CD14-positive monocyte (primary cell): Measurements from ENCODE around the gene INPPL1. TPM values are rescaled to one million over a fixed set of nuclear protein-coding genes. Genes with fewer than 3 reads are reported as not detected.

ENCODE experiments used
- DNase-seq, 3 donors: peaks; one replicate each; pipeline ENCODE4 v3.0.0-alpha.2; 2011 to 2022
- H2AFZ ChIP-seq: 2 replicates; pipeline ENCODE4 v1.6.0; 2012; ENCODE audit warnings: mild to moderate bottlenecking, low read depth, low read length, inconsistent platforms; ENCODE audit not compliant: insufficient read depth, poor library complexity, severe bottlenecking
- H3K27ac ChIP-seq, 2 donors: 1 replicate in 1 of 2; 2 replicates in 1 of 2; pipeline ENCODE4 v1.5.1; 2012 to 2013; ENCODE audit warnings: low read length in 2 of 2, control low read depth in 1 of 2, inconsistent platforms in 1 of 2, low read depth in 1 of 2, mild to moderate bottlenecking in 1 of 2
- H3K27me3 ChIP-seq, 2 donors: one replicate each; pipeline versions ENCODE4 v1.6.0 to v1.6.1; 2011 to 2013; ENCODE audit warnings: low read length in 2 of 2; ENCODE audit not compliant: control insufficient read depth in 2 of 2, insufficient read depth in 2 of 2
- H3K36me3 ChIP-seq, 2 donors: replicated peaks in 1 of 2; 1 replicate in 1 of 2; 2 replicates in 1 of 2; pipeline versions ENCODE4 v1.5.1 to v1.6.1; 2012 to 2013; ENCODE audit warnings: low read length in 2 of 2, control low read depth in 1 of 2, inconsistent platforms in 1 of 2, mild to moderate bottlenecking in 1 of 2; ENCODE audit not compliant: insufficient read depth in 2 of 2, control insufficient read depth in 1 of 2
- H3K4me1 ChIP-seq, 2 donors: 1 replicate in 1 of 2; 2 replicates in 1 of 2; pipeline versions ENCODE4 v1.5.1 to v1.6.1; 2012 to 2013; ENCODE audit warnings: low read length in 2 of 2, control low read depth in 1 of 2, inconsistent platforms in 1 of 2, mild to moderate bottlenecking in 1 of 2, moderate library complexity in 1 of 2; ENCODE audit not compliant: insufficient read depth in 2 of 2, control insufficient read depth in 1 of 2
- H3K4me2 ChIP-seq: replicated peaks from 2 replicates; pipeline ENCODE3; 2012; ENCODE audit warnings: low read length, moderate library complexity, mild to moderate bottlenecking; ENCODE audit not compliant: poor library complexity, severe bottlenecking; ENCODE audit errors: extremely low read depth
- H3K4me3 ChIP-seq, 3 experiments: fragments of 200-600 bp in 1 of 3; sonication (generic) in 1 of 3; replicated peaks in 1 of 3; 1 replicate in 2 of 3; 2 replicates in 1 of 3; pipeline ENCODE4 v1.5.1; 2011 to 2013; ENCODE audit warnings: low read length in 3 of 3, mild to moderate bottlenecking in 3 of 3, control low read depth in 2 of 3, low read depth in 2 of 3, inconsistent platforms in 1 of 3, moderate library complexity in 1 of 3
- H3K79me2 ChIP-seq: 2 replicates; pipeline ENCODE4 v1.6.0; 2012; ENCODE audit warnings: mild to moderate bottlenecking, control low read depth, inconsistent platforms, low read length, moderate library complexity; ENCODE audit not compliant: insufficient read depth
- H3K9ac ChIP-seq: 2 replicates; pipeline ENCODE4 v1.6.0; 2017; ENCODE audit warnings: low read length, mild to moderate bottlenecking; ENCODE audit not compliant: insufficient read depth, poor library complexity, severe bottlenecking
- H3K9me3 ChIP-seq, 2 donors: replicated peaks in 1 of 2; 1 replicate in 1 of 2; 2 replicates in 1 of 2; pipeline versions ENCODE4 v1.5.1 to v1.6.1; 2012 to 2013; ENCODE audit warnings: low read length in 2 of 2, control low read depth in 1 of 2; ENCODE audit not compliant: control insufficient read depth in 1 of 2, insufficient read depth in 1 of 2
- H4K20me1 ChIP-seq: 2 replicates; pipeline ENCODE4 v1.6.0; 2012; ENCODE audit warnings: mild to moderate bottlenecking, low read length, control low read depth, moderate library complexity; ENCODE audit not compliant: insufficient read depth
- H3K27ac Mint-ChIP-seq, 7 donors: one replicate each; pipeline ENCODE4 v1.8.0; 2020; ENCODE audit warnings: mild to moderate bottlenecking in 7 of 7, mixed read lengths in 7 of 7, moderate library complexity in 6 of 7, inconsistent platforms in 2 of 7
- H3K27me3 Mint-ChIP-seq, 3 donors: one replicate each; pipeline ENCODE4 v1.8.0; 2021 to 2022; ENCODE audit warnings: low read depth in 3 of 3, mild to moderate bottlenecking in 3 of 3, mixed read lengths in 3 of 3, moderate library complexity in 3 of 3, inconsistent platforms in 1 of 3
- H3K36me3 Mint-ChIP-seq, 2 donors: one replicate each; pipeline ENCODE4 v1.8.0; 2020; ENCODE audit warnings: mixed read lengths in 2 of 2, inconsistent platforms in 1 of 2, mild to moderate bottlenecking in 1 of 2
- H3K4me1 Mint-ChIP-seq: one replicate; pipeline ENCODE4 v1.8.0; 2020; ENCODE audit warnings: mild to moderate bottlenecking, mixed read lengths
- H3K4me3 Mint-ChIP-seq, 2 donors: one replicate each; pipeline ENCODE4 v1.8.0; 2020; ENCODE audit warnings: mild to moderate bottlenecking in 2 of 2, mixed read lengths in 2 of 2, moderate library complexity in 1 of 2
- H3K9me3 Mint-ChIP-seq, 7 donors: one replicate each; pipeline ENCODE4 v1.8.0; 2020 to 2022; ENCODE audit warnings: mixed read lengths in 7 of 7, mild to moderate bottlenecking in 6 of 7, moderate library complexity in 6 of 7, inconsistent platforms in 2 of 7
- CTCF ChIP-seq: fragments of 200-600 bp; IDR thresholded peaks from one replicate; pipeline ENCODE4 v1.8.0; 2022; ENCODE audit warnings: antibody characterized with exemption, mild to moderate bottlenecking
- WGBS: methylation state at CpG from one replicate; pipeline ENCODE4 v1.1.5; 2013; ENCODE audit warnings: missing lambda C conversion rate; ENCODE audit not compliant: insufficient coverage; 5-methylcytosine and 5-hydroxymethylcytosine counted together
- intact Hi-C, 2 donors: fragments of 100-400 bp; cut with micrococcal nuclease; formaldehyde crosslinking; loops; one replicate each; pipeline versions ENCODE4 v1.15.0 to v1.15.1; 2023
- polyA plus RNA-seq, 3 donors: library from polyadenylated mRNA; depleted of rRNA in 1 of 3; unstranded in 2 of 3; stranded (reverse) in 1 of 3; fragments of 300-500 nt in 2 of 3; fragments of >200 nt in 1 of 3; fragmentation: Illumina TruSeq in 2 of 3; gene quantifications; 1 replicate in 2 of 3; 2 replicates in 1 of 3; pipeline ENCODE4 v1.2.3, GENCODE V29; 2012 to 2021

Gene INPPL1
- polyA plus RNA-seq, 3 donors: 11.8 to 390 (median 12.6) TPM

- Mint-ChIP-seq H3K4me1 (peaks cover 33% of the 10 kb centered on the region), H3K4me3 (no peak overlapping the region), H3K27ac (peak overlapping the region in 5 of 7 donors; percentile 5 to 74 (median 65)), H3K36me3 (peaks cover 87 to 94% of the 10 kb centered on the region in 2 donors), H3K27me3 (peaks cover 15 to 19% (median 15%) of the 10 kb centered on the region in 3 donors), H3K9me3 (peaks cover 0 to 7% (median 0%) of the 10 kb centered on the region in 7 donors)
- 34% methylated on average over 3 of the region's 3 CpGs for WGBS
- Histone ChIP-seq H3K27me3 (peaks cover 0 to 13% of the 10 kb centered on the region in 2 donors), H3K79me2 (no peaks in the 10 kb centered on the region), H3K27ac (peak overlapping the region in 1 of 2 donors; percentile 21), H4K20me1 (peaks cover 100% of the 10 kb centered on the region), H3K4me1 (peaks cover 13 to 14% of the 10 kb centered on the region in 2 donors), H3K9ac (no peak overlapping the region), H3K36me3 (peaks cover 87 to 93% of the 10 kb centered on the region in 2 donors), H3K9me3 (no peaks in the 10 kb centered on the region), H3K4me3 (no peak overlapping the region), H2AFZ (no peak overlapping the region), H3K4me2 (no peak overlapping the region)
- TF ChIP-seq CTCF: no peak
- intact Hi-C loops: no loop called here
- no peak for DNase-seq
Observed at GRCh38 chr11:72234514-72234830, 9.9 kb downstream of the INPPL1 start.

DNA sequence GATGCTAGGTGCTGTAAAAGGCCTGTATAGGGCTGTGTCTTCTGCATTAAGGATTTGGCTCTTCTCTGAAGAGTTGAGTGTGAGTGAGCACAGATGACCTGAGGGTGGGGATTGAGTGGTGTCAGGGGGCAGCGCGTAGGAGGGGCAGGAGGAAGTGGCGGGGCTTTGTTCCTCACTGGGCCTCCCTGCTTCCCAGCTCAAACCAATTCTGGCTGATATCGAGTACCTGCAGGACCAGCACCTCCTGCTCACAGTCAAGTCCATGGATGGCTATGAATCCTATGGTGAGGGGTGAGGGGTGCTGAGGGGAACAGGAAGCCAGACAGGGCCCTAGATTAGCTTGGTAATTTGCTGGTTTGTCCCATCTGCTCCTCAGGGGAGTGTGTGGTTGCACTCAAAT lies 10.4 kb downstream of the INPPL1 start:
- H3K27ac Mint-ChIP-seq: peak overlapping the region in 2 of 7 donors; percentile 25 to 69
- no peak for DNase-seq

More for the DNA sequence above, 10.4 kb downstream of the INPPL1 start:
- H3K9me3 ChIP-seq: no peaks in the 10 kb centered on the region
- no peak overlapping the region for H3K9ac ChIP-seq
- no peak overlapping the region for H3K4me3 Mint-ChIP-seq
- H3K79me2 ChIP-seq: no peaks in the 10 kb centered on the region
- intact Hi-C loops: no loop called here
- peaks cover 0 to 7% (median 0%) of the 10 kb centered on the region in 7 donors for H3K9me3 Mint-ChIP-seq
- H3K27ac ChIP-seq: no peak overlapping the region
- no peak overlapping the region for H3K4me2 ChIP-seq
- peaks cover 35% of the 10 kb centered on the region for H3K4me1 Mint-ChIP-seq
- TF ChIP-seq CTCF: no peak
- H3K4me3 ChIP-seq: no peak overlapping the region
- peaks cover 82 to 89% of the 10 kb centered on the region in 2 donors for H3K36me3 ChIP-seq
- no peak overlapping the region for H2AFZ ChIP-seq
- H3K27me3 ChIP-seq: peaks cover 0 to 15% of the 10 kb centered on the region in 2 donors
- H4K20me1 ChIP-seq: peaks cover 96% of the 10 kb centered on the region
- H3K27me3 Mint-ChIP-seq: peaks cover 16 to 20% (median 17%) of the 10 kb centered on the region in 3 donors
- 76% methylated on average over 4 of the region's 4 CpGs for WGBS
- peaks cover 82 to 90% of the 10 kb centered on the region in 2 donors for H3K36me3 Mint-ChIP-seq
- peaks cover 15 to 19% of the 10 kb centered on the region in 2 donors for H3K4me1 ChIP-seq
